Measurements from ENCODE around the gene SEZ6L2.

Gene SEZ6L2

GRCh38 chr16:29830774-29831173 is 68.6 kb downstream of the SEZ6L2 start:
- peaks cover 0 to 5% of the 10 kb centered on the region in 2 experiments; a peak in 1 of 3 replicates for H3K36me3 ChIP-seq (ENCODE audit: control insufficient read depth in 2 of 2, insufficient read depth in 1 of 2, low read length in 2 of 2)
- no peak overlapping the region for H3K4me3 ChIP-seq (ENCODE audit: low read depth, low read length)
- ChIA-PET CTCF (no interaction called here), POLR2A (no interaction called here)
- TF ChIP-seq ZNF398 (tag by site-specific recombination; IDR thresholded peaks at IDR 0.05), result no peak
- no peak for TF ChIP-seq ZNF518A (tag by site-specific recombination; conservative IDR thresholded peaks at IDR 0.05; ENCODE audit: low read depth)
- TF ChIP-seq MYNN (tag by site-specific recombination; IDR thresholded peaks at IDR 0.05; ENCODE audit: borderline replicate concordance), result no peak
- no peaks in the 10 kb centered on the region for H3K4me1 ChIP-seq (ENCODE audit: control insufficient read depth, insufficient read depth, low read length)
- no peaks in the 10 kb centered on the region for H3K9me3 ChIP-seq (ENCODE audit: control insufficient read depth, insufficient read depth, low read depth, low read length)
- H3K27ac ChIP-seq (ENCODE audit: extremely low read depth, low read depth, low read length), result no peak overlapping the region

GRCh38 chr16:29826342-29826695 is 73.0 kb downstream of the SEZ6L2 start:
- ChIA-PET CTCF (interaction anchor here (0.6 to 6.1 kb wide), 6 partner anchors 10 to 249 kb away, joined by 3 to 36 read pairs (median 3); partner anchors contain the start of genes PAGR1, PPP4C and PRRT2), POLR2A (interaction anchor here (0.8 to 1.7 kb wide), 4 partner anchors 10 to 22 kb away, joined by 3 to 8 read pairs (median 4); partner anchors contain the start of genes PAGR1 and PRRT2)
- Histone ChIP-seq H3K4me1 (ENCODE audit: control insufficient read depth, insufficient read depth, low read length) (no peaks in the 10 kb centered on the region), H3K9me3 (ENCODE audit: control insufficient read depth, insufficient read depth, low read depth, low read length) (no peaks in the 10 kb centered on the region), H3K27ac (ENCODE audit: extremely low read depth, low read depth, low read length) (no peak overlapping the region), H3K36me3 (ENCODE audit: control insufficient read depth in 2 of 2, insufficient read depth in 1 of 2, low read length in 2 of 2) (no peaks in the 10 kb centered on the region; a peak in 1 of 3 replicates), H3K4me3 (ENCODE audit: low read depth, low read length) (no peak overlapping the region)
- TF ChIP-seq ZNF488 (tag by site-specific recombination; IDR thresholded peaks at IDR 0.05), result no peak
- no peak for TF ChIP-seq REPIN1 (tag by site-specific recombination; IDR thresholded peaks at IDR 0.05; ENCODE audit: low read depth)
- no peak for TF ChIP-seq ZNF561 (tag by site-specific recombination; IDR thresholded peaks at IDR 0.05; ENCODE audit: borderline replicate concordance)
- TF ChIP-seq ZNF549 (tag by site-specific recombination; IDR thresholded peaks at IDR 0.05), result no peak
- TF ChIP-seq TCF7L2 (IDR thresholded peaks at IDR 0.05; ENCODE audit: borderline replicate concordance, low read depth, low read length), result no peak
- no peak for TF ChIP-seq ZNF555 (tag by site-specific recombination; conservative IDR thresholded peaks at IDR 0.05)
- no peak for TF ChIP-seq ZNF223 (tag by site-specific recombination; IDR thresholded peaks at IDR 0.05)
- TF ChIP-seq ZBTB10 (tag by site-specific recombination; IDR thresholded peaks at IDR 0.05), result no peak
- no peak for TF ChIP-seq GFI1B (tag by site-specific recombination; IDR thresholded peaks at IDR 0.05)
- TF ChIP-seq ZNF449 (tag by site-specific recombination; IDR thresholded peaks at IDR 0.05), result no peak
- no peak for TF ChIP-seq ZNF221 (tag by site-specific recombination; IDR thresholded peaks at IDR 0.05; ENCODE audit: borderline replicate concordance)
- TF ChIP-seq ZBTB17 (tag by site-specific recombination; IDR thresholded peaks at IDR 0.05), result no peak
